ENCODE results near the gene PTH1R.

DNA sequence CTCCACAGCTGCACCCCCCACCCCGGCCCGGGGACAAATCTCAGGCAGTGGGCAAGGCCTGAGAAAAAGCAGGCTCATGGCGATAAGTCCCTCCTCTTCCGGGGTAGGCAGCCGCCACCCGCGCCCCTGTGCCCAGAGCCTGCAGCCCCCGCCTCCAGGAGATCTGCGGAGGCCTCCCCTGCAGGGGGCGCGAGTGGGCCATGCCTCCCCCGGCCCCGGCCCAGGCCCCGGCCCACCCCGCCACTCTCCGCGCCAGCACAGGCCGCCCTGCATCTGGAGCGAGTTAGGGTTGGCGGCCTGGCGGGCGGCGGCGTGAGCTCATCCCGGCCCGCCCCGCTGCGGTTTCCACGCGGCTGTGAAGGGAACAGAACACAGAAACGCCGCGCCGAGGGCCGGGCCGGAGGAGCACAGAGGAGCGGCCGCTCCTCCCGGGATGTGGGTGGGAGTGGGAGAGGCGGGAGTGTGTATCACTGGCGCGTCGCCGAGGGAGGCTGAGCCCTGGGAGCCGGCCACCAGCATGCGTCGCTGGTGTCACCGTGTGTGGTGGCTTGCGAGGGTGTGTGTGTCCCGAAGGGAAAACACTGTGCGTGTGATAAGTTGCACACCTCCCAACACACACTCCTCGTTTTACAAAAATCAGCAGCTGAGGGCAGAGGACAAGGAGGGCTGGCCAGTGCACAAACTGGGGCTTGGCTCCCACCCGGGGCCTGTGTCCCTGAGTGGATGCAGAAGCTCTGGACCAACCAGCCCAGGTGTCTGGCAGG is 31.5 kb upstream of the PTH1R start:
- TF ChIP-seq GATA2 (IDR thresholded peaks at IDR 0.05; ENCODE audit: low read depth, low read length) (no peak), GATA3 (IDR thresholded peaks at IDR 0.05; ENCODE audit: low read depth, low read length) (no peak)

Measured in SH-SY5Y (cell line).